Neural progenitor cell (in vitro differentiated cells): ENCODE results near the gene ZNF417.

ENCODE experiments used
- CTCF ChIP-seq: fragments of 200-600 bp; sonication (generic); IDR thresholded peaks from 2 replicates; pipeline ENCODE4 v1.5.1; 2017; ENCODE audit warnings: antibody characterized with exemption, mild to moderate bottlenecking
- EZH2phosphoT487 ChIP-seq: fragments of 200-600 bp; sonication (generic); IDR thresholded peaks from 2 replicates; pipeline ENCODE4 v1.6.1; 2017; ENCODE audit warnings: antibody characterized with exemption

DNA sequence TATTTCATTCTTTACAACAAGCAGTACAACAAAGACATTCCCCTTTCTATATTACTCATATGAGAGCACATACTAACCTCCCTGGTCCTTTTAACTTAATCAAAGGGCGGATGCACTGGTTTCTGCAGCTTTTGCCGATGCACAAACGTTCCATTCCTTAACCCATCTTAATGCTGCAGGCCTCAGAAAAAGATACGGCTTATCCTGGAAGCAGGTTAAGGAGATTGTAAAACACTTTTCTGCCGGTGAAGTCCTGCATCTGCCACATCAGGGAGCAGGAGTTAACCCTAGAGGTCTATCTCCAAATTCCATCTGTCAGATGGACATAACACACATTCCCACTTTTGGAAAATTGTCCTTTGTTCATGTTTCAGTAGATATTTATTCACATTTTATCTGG lies 16.1 kb downstream of the ZNF417 start:
- TF ChIP-seq CTCF (no peak), EZH2phosphoT487 (no peak)
